Stimulated activated CD4-positive, alpha-beta T cell treated with anti-CD3 and anti-CD28 coated beads, TNF-alpha, amount 100 ng/mL, for 4 hours (primary cell): ENCODE measurements around the gene RASGEF1C.

Experiments used
- DNase-seq, 3 experiments: peaks; one replicate each; pipeline ENCODE4 v3.0.0-alpha.2; 2020; ENCODE audit warnings: low read depth in 3 of 3

RASGEF1C gene

GRCh38 chr5:180160215-180160614, 48.8 kb downstream of the RASGEF1C start:
- DNase-seq = no peak

GRCh38 chr5:180159756-180160155, 49.3 kb downstream of the RASGEF1C start:
- no peak for DNase-seq

GRCh38 chr5:180157866-180158265, 51.1 kb downstream of the RASGEF1C start:
- no peak for DNase-seq

GRCh38 chr5:180156141-180156540, 52.9 kb downstream of the RASGEF1C start:
- no peak for DNase-seq

GRCh38 chr5:180155365-180155926, 53.6 kb downstream of the RASGEF1C start:
- no peak for DNase-seq

GRCh38 chr5:180154821-180155364, 54.1 kb downstream of the RASGEF1C start:
- no peak for DNase-seq

- no peak for DNase-seq
These were observed 55.0 kb downstream of the RASGEF1C start for GRCh38 chr5:180153991-180154390.

- no peak for DNase-seq
These were observed 55.9 kb downstream of the RASGEF1C start for GRCh38 chr5:180153099-180153498.

- DNase-seq = no peak
These were observed 65.2 kb downstream of the RASGEF1C start for GRCh38 chr5:180143656-180144364.

- DNase-seq = no peak
These were observed 66.0 kb downstream of the RASGEF1C start for GRCh38 chr5:180142824-180143610.

GRCh38 chr5:180142021-180142765, 66.8 kb downstream of the RASGEF1C start:
- DNase-seq = no peak

GRCh38 chr5:180141068-180141660, 67.8 kb downstream of the RASGEF1C start:
- no peak for DNase-seq

GRCh38 chr5:180140571-180140970, 68.4 kb downstream of the RASGEF1C start:
- DNase-seq = no peak

GRCh38 chr5:180140079-180140554, 68.9 kb downstream of the RASGEF1C start:
- DNase-seq = no peak

GRCh38 chr5:180139731-180140055, 69.3 kb downstream of the RASGEF1C start:
- no peak for DNase-seq

GRCh38 chr5:180138976-180139730, 69.9 kb downstream of the RASGEF1C start:
- DNase-seq = no peak

- no peak for DNase-seq
These were observed 70.6 kb downstream of the RASGEF1C start for GRCh38 chr5:180138214-180138975.

- DNase-seq = no peak
These were observed 71.4 kb downstream of the RASGEF1C start for GRCh38 chr5:180137401-180138213.
